ENCODE data around the gene GLIS1.

The GLIS1 gene

DNA sequence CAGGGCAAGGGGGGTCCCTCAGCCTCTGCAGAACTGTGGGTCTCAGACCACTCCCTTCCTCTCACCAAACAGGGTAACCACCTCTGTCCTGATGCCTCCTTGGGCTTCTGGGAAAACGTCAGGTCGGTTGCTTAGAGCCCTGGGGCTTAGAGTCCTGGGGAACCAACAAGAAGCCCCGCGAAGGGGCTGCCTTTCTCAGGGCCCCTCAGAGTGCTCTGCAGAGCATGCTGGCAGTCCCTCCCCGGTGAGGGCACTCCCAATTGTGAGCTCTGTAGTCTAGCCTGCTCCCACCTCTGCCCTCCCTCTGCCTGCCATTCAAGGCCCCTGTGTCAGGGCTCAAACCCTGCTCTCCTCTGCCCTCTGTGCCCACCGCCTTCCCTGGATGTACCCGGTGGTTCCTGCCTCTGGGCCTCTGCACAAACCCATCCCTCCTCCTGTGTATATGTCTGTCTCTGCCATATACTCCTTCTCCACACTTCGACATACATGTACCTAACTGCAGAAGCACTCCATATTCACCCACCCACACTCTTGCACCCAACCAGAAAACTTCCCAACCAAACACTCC is 187.5 kb downstream of the GLIS1 start:
- Histone ChIP-seq H3K4me1 (ENCODE audit: control insufficient read depth, insufficient read depth, low read depth, low read length) (peaks cover 41% of the 10 kb centered on the region), H3K27ac (ENCODE audit: low read length, poor library complexity, severe bottlenecking) (no peak overlapping the region), H3K4ac (ENCODE audit: low read depth in 1 of 2, low read length in 2 of 2) (no peak overlapping the region), H3K9me3 (ENCODE audit: control insufficient read depth, low read length) (no peaks in the 10 kb centered on the region), H3K27me3 (ENCODE audit: control insufficient read depth in 1 of 2, insufficient read depth in 1 of 2, low read length in 2 of 2) (peaks cover 0 to 42% of the 10 kb centered on the region in 2 experiments), H2BK12ac (ENCODE audit: low read length in 2 of 2) (no peak overlapping the region), H4K8ac (ENCODE audit: low read length) (no peak overlapping the region), H2BK5ac (ENCODE audit: low read depth, low read length, poor library complexity, severe bottlenecking) (no peak overlapping the region), H3K9ac (ENCODE audit: low read length) (no peak overlapping the region), H2AFZ (ENCODE audit: low read depth, low read length) (no peak overlapping the region), H3K4me3 (ENCODE audit: insufficient read depth in 1 of 2, low read depth in 1 of 2, low read length in 2 of 2) (no peak overlapping the region), H3K36me3 (ENCODE audit: control insufficient read depth in 1 of 2, insufficient read depth in 2 of 2, low read depth in 1 of 2, low read length in 2 of 2) (peaks cover 0 to 20% of the 10 kb centered on the region in 2 experiments), H2AK5ac (ENCODE audit: low read length, severe bottlenecking) (no peak overlapping the region), H3K23ac (ENCODE audit: low read length in 2 of 2) (no peak overlapping the region), H2BK120ac (ENCODE audit: low read depth, low read length) (no peak overlapping the region), H3K18ac (ENCODE audit: low read depth in 1 of 2, low read length in 2 of 2) (no peak overlapping the region), H4K91ac (ENCODE audit: low read length) (no peak overlapping the region), H3K14ac (ENCODE audit: low read length in 2 of 2) (no peak overlapping the region), H2BK15ac (ENCODE audit: low read depth, poor library complexity, severe bottlenecking) (no peak overlapping the region), H3K79me1 (replicated peaks; ENCODE audit: low read length, poor library complexity, severe bottlenecking) (peaks cover 44% of the 10 kb centered on the region), H3K4me2 (ENCODE audit: low read length, poor library complexity, severe bottlenecking) (no peak overlapping the region)
- DNase-seq = no peak
- WGBS = 76% methylated on average over 8 of the region's 8 CpGs

DNA sequence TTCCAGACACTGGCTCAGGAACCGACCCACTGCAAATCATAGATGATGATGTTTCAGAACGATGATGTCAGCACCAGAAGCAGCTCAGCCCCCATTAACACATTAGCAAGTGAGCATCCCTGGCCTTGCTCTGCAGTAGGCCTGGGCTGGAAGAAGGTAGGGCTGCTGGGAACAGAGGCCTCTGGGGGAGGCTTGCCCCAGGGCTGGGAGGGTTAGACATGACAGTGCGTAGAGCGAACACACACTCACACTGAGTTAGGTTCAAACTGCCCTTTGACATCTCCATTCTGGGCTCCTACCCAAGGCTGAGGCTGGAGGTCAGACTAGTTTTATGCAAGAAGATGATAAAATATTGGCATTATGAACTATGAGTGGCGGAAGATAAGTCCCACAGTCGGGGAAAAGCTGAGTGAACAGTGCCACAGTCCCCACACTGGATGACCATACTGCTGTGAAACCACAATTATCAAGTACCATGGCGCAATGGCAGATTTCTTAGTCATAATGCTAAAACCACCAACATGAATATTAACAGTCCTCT is 188.7 kb downstream of the GLIS1 start:
- H3K23ac ChIP-seq (ENCODE audit: low read length in 2 of 2) = no peak overlapping the region
- WGBS = 86% methylated on average over 5 of the region's 7 CpGs
- H3K9me3 ChIP-seq (ENCODE audit: control insufficient read depth, low read length) = no peaks in the 10 kb centered on the region
- DNase-seq = peak; percentile 61
- H3K4me3 ChIP-seq (ENCODE audit: insufficient read depth in 1 of 2, low read depth in 1 of 2, low read length in 2 of 2) = no peak overlapping the region
- H2BK120ac ChIP-seq (ENCODE audit: low read depth, low read length) = no peak overlapping the region
- H2BK12ac ChIP-seq (ENCODE audit: low read length in 2 of 2) = no peak overlapping the region
- peaks cover 0 to 19% of the 10 kb centered on the region in 2 experiments for H3K36me3 ChIP-seq (ENCODE audit: control insufficient read depth in 1 of 2, insufficient read depth in 2 of 2, low read depth in 1 of 2, low read length in 2 of 2)
- no peak overlapping the region for H3K27ac ChIP-seq (ENCODE audit: low read length, poor library complexity, severe bottlenecking)
- H4K8ac ChIP-seq (ENCODE audit: low read length) = no peak overlapping the region
- no peak overlapping the region for H3K4ac ChIP-seq (ENCODE audit: low read depth in 1 of 2, low read length in 2 of 2)
- peaks cover 0 to 53% of the 10 kb centered on the region in 2 experiments for H3K27me3 ChIP-seq (ENCODE audit: control insufficient read depth in 1 of 2, insufficient read depth in 1 of 2, low read length in 2 of 2)
- no peak overlapping the region for H2AK5ac ChIP-seq (ENCODE audit: low read length, severe bottlenecking)
- peaks cover 44% of the 10 kb centered on the region for H3K4me1 ChIP-seq (ENCODE audit: control insufficient read depth, insufficient read depth, low read depth, low read length)
- H4K91ac ChIP-seq (ENCODE audit: low read length) = no peak overlapping the region
- no peak overlapping the region for H3K14ac ChIP-seq (ENCODE audit: low read length in 2 of 2)
- no peak overlapping the region for H2BK15ac ChIP-seq (ENCODE audit: low read depth, poor library complexity, severe bottlenecking)
- no peak overlapping the region for H3K18ac ChIP-seq (ENCODE audit: low read depth in 1 of 2, low read length in 2 of 2)
- H3K4me2 ChIP-seq (ENCODE audit: low read length, poor library complexity, severe bottlenecking) = no peak overlapping the region
- H3K9ac ChIP-seq (ENCODE audit: low read length) = no peak overlapping the region
- H3K79me1 ChIP-seq (replicated peaks; ENCODE audit: low read length, poor library complexity, severe bottlenecking) = peaks cover 49% of the 10 kb centered on the region
- no peak overlapping the region for H2BK5ac ChIP-seq (ENCODE audit: low read depth, low read length, poor library complexity, severe bottlenecking)
- H2AFZ ChIP-seq (ENCODE audit: low read depth, low read length) = no peak overlapping the region

DNA sequence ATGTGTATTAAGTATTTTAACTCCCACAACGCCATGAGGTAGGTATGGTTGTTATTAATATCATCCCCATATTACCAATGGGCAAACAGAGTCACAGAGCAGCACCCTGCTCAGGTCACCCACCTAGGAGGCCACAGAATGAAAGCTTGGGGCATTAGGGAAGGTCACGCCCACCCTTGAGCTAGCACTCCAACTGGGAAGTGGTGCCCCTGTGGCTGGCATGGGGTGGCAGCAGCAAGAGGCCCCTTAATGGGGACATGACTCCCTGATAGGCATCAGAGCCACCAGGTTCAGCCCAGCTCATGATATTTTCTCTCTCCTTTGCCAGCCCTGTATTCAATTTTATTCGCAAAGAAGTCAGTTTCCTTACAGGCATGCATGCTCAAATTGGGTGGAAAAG is 189.2 kb downstream of the GLIS1 start:
- 99% methylated on average over 3 of the region's 3 CpGs for WGBS
- no peak overlapping the region for H3K4me3 ChIP-seq (ENCODE audit: insufficient read depth in 1 of 2, low read depth in 1 of 2, low read length in 2 of 2)
- H3K27me3 ChIP-seq (ENCODE audit: control insufficient read depth in 1 of 2, insufficient read depth in 1 of 2, low read length in 2 of 2) = peaks cover 0 to 58% of the 10 kb centered on the region in 2 experiments
- no peak overlapping the region for H3K4ac ChIP-seq (ENCODE audit: low read depth in 1 of 2, low read length in 2 of 2)
- no peak overlapping the region for H3K23ac ChIP-seq (ENCODE audit: low read length in 2 of 2)
- no peak overlapping the region for H4K91ac ChIP-seq (ENCODE audit: low read length)
- no peak for DNase-seq
- no peaks in the 10 kb centered on the region for H3K9me3 ChIP-seq (ENCODE audit: control insufficient read depth, low read length)
- peaks cover 51% of the 10 kb centered on the region for H3K79me1 ChIP-seq (replicated peaks; ENCODE audit: low read length, poor library complexity, severe bottlenecking)
- no peak overlapping the region for H2AFZ ChIP-seq (ENCODE audit: low read depth, low read length)
- no peak overlapping the region for H4K8ac ChIP-seq (ENCODE audit: low read length)
- H3K4me2 ChIP-seq (ENCODE audit: low read length, poor library complexity, severe bottlenecking) = no peak overlapping the region
- H2BK5ac ChIP-seq (ENCODE audit: low read depth, low read length, poor library complexity, severe bottlenecking) = no peak overlapping the region
- peaks cover 44% of the 10 kb centered on the region for H3K4me1 ChIP-seq (ENCODE audit: control insufficient read depth, insufficient read depth, low read depth, low read length)
- no peak overlapping the region for H2BK15ac ChIP-seq (ENCODE audit: low read depth, poor library complexity, severe bottlenecking)
- H3K14ac ChIP-seq (ENCODE audit: low read length in 2 of 2) = no peak overlapping the region
- no peak overlapping the region for H3K27ac ChIP-seq (ENCODE audit: low read length, poor library complexity, severe bottlenecking)
- peaks cover 0 to 19% of the 10 kb centered on the region in 2 experiments for H3K36me3 ChIP-seq (ENCODE audit: control insufficient read depth in 1 of 2, insufficient read depth in 2 of 2, low read depth in 1 of 2, low read length in 2 of 2)
- H2AK5ac ChIP-seq (ENCODE audit: low read length, severe bottlenecking) = no peak overlapping the region
- no peak overlapping the region for H2BK12ac ChIP-seq (ENCODE audit: low read length in 2 of 2)
- H3K9ac ChIP-seq (ENCODE audit: low read length) = no peak overlapping the region
- no peak overlapping the region for H3K18ac ChIP-seq (ENCODE audit: low read depth in 1 of 2, low read length in 2 of 2)
- no peak overlapping the region for H2BK120ac ChIP-seq (ENCODE audit: low read depth, low read length)

DNA sequence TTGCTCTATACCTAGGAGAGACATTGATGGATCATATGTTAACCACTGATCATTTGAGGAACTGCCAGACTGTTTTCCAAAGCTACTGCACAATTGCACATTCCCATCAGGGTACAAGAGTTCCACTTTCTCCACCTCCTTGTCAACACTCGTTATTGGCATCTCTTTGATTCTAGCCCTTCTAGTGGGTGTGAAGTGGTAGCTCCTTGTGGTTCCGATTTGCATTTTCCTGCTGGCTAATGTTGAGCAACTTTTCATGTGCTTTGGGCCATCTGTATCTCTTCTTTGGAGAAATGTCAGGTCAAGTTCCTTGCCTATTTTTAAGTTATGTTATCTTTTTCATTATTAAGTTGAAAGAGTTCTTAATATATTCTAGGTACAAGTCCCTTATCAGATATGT is 189.7 kb downstream of the GLIS1 start:
- H3K23ac ChIP-seq (ENCODE audit: low read length in 2 of 2) = no peak overlapping the region
- no peak for DNase-seq
- no peak overlapping the region for H2BK120ac ChIP-seq (ENCODE audit: low read depth, low read length)
- H3K4me1 ChIP-seq (ENCODE audit: control insufficient read depth, insufficient read depth, low read depth, low read length) = peaks cover 45% of the 10 kb centered on the region
- WGBS = 82% methylated on average over 2 of the region's 2 CpGs
- H3K18ac ChIP-seq (ENCODE audit: low read depth in 1 of 2, low read length in 2 of 2) = no peak overlapping the region
- H2BK5ac ChIP-seq (ENCODE audit: low read depth, low read length, poor library complexity, severe bottlenecking) = no peak overlapping the region
- peaks cover 0 to 19% of the 10 kb centered on the region in 2 experiments for H3K36me3 ChIP-seq (ENCODE audit: control insufficient read depth in 1 of 2, insufficient read depth in 2 of 2, low read depth in 1 of 2, low read length in 2 of 2)
- H4K8ac ChIP-seq (ENCODE audit: low read length) = no peak overlapping the region
- no peak overlapping the region for H3K9ac ChIP-seq (ENCODE audit: low read length)
- no peak overlapping the region for H3K27ac ChIP-seq (ENCODE audit: low read length, poor library complexity, severe bottlenecking)
- no peaks in the 10 kb centered on the region for H3K9me3 ChIP-seq (ENCODE audit: control insufficient read depth, low read length)
- H3K4me2 ChIP-seq (ENCODE audit: low read length, poor library complexity, severe bottlenecking) = no peak overlapping the region
- no peak overlapping the region for H3K14ac ChIP-seq (ENCODE audit: low read length in 2 of 2)
- H3K79me1 ChIP-seq (replicated peaks; ENCODE audit: low read length, poor library complexity, severe bottlenecking) = peaks cover 52% of the 10 kb centered on the region
- no peak overlapping the region for H3K4me3 ChIP-seq (ENCODE audit: insufficient read depth in 1 of 2, low read depth in 1 of 2, low read length in 2 of 2)
- H3K27me3 ChIP-seq (ENCODE audit: control insufficient read depth in 1 of 2, insufficient read depth in 1 of 2, low read length in 2 of 2) = peaks cover 0 to 61% of the 10 kb centered on the region in 2 experiments
- no peak overlapping the region for H2AFZ ChIP-seq (ENCODE audit: low read depth, low read length)
- no peak overlapping the region for H2AK5ac ChIP-seq (ENCODE audit: low read length, severe bottlenecking)
- no peak overlapping the region for H2BK12ac ChIP-seq (ENCODE audit: low read length in 2 of 2)
- no peak overlapping the region for H2BK15ac ChIP-seq (ENCODE audit: low read depth, poor library complexity, severe bottlenecking)
- H4K91ac ChIP-seq (ENCODE audit: low read length) = no peak overlapping the region
- H3K4ac ChIP-seq (ENCODE audit: low read depth in 1 of 2, low read length in 2 of 2) = no peak overlapping the region
